Heart left ventricle (tissue), 13 donors: ENCODE results near the gene LAMB4.

ENCODE experiments used
- POLR2A ChIP-seq, 2 donors: fragments of 450-650 bp; IDR thresholded peaks; one replicate each; pipeline ENCODE4 v1.6.1; 2017; ENCODE audit warnings: antibody characterized with exemption in 2 of 2, mild to moderate bottlenecking in 2 of 2, moderate library complexity in 2 of 2
- TF ChIP-seq, protein P1 (sequence below), 12 donors: fragments of 200-600 bp; sonication (generic) in 4 of 12; IDR thresholded peaks; one replicate each; pipeline versions ENCODE4 v1.5.0 to v1.8.0; 2018 to 2022; ENCODE audit warnings: antibody characterized with exemption in 12 of 12, mild to moderate bottlenecking in 5 of 12
- donor health status: ischemic (EF 13 %, LVEDD 7.1; RV severe dilation, severe dysfunction).
- donor health status: DM: no; HTN: yes; CAD: no.
- donor health status: DM: no; HTN: no; CAD: no.
- donor health status: ischemic (EF 25% LVEDD 6.9; RV normal size, moderate dysfunction).
- donor health status: ischemic (EF 25% LVEDD 5.7; RV mildly dilated, moderate dysfunction).
- donor health status: ischemic (EF 35%, LVEDD 5.7; RV mildly dilated, moderate dysfunction).
- donor health status: nonischemic (EF 11% LVEDD 7.7; RV severe dilation, severe dysfunction).
- donor health status: DM: yes; HTN: yes; CAD: no.
- donor health status: PGD.
- donor health status: ischemic (EF 29% LVEDD 5.4; RV normal size, mild dysfunction).
- donor health status: nonischemic (EF 23%, LVEDD 6.1; RV moderate dilation, normal function).

DNA sequence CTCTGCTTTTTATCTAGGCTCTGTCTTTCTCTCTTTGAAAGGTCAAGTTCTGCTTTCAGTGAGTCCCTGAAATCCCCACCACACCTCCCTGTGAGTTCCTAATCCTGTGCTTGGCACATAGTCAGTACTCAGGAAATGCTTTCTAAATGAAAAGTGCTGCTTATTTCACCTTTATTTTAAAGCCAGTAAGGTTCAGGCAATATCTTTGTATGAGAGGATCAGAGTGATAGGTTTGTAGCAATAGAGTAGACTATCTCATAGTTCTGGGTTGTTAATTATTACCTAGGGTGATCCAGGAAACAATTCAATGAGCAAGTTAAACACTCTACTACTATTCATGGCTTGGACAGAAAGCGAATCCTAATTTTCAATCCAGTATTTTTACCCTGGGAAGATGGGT lies 119.8 kb downstream of the LAMB4 start:
- TF ChIP-seq POLR2A (IDR thresholded peaks at IDR 0.05) = no peak
- TF ChIP-seq, protein P1, sequence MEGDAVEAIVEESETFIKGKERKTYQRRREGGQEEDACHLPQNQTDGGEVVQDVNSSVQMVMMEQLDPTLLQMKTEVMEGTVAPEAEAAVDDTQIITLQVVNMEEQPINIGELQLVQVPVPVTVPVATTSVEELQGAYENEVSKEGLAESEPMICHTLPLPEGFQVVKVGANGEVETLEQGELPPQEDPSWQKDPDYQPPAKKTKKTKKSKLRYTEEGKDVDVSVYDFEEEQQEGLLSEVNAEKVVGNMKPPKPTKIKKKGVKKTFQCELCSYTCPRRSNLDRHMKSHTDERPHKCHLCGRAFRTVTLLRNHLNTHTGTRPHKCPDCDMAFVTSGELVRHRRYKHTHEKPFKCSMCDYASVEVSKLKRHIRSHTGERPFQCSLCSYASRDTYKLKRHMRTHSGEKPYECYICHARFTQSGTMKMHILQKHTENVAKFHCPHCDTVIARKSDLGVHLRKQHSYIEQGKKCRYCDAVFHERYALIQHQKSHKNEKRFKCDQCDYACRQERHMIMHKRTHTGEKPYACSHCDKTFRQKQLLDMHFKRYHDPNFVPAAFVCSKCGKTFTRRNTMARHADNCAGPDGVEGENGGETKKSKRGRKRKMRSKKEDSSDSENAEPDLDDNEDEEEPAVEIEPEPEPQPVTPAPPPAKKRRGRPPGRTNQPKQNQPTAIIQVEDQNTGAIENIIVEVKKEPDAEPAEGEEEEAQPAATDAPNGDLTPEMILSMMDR (IDR thresholded peaks at IDR 0.05) = no peak
